IPS DF 6.9 (cell line): ENCODE measurements around the gene AP1G1.

Experiments
- DNase-seq: peaks from one replicate; pipeline ENCODE4 v3.0.0-alpha.2; 2013; ENCODE audit warnings: low read depth, low spot score
- H3K27ac ChIP-seq: one replicate; pipeline ENCODE4 v1.5.1; 2013; ENCODE audit warnings: low read length, control low read depth
- H3K27me3 ChIP-seq: 2 replicates; pipeline ENCODE4 v1.6.1; 2013; ENCODE audit warnings: mild to moderate bottlenecking, low read length; ENCODE audit not compliant: control insufficient read depth, insufficient read depth
- H3K36me3 ChIP-seq: 2 replicates; pipeline ENCODE4 v1.6.1; 2013; ENCODE audit warnings: low read length; ENCODE audit not compliant: control insufficient read depth, insufficient read depth
- H3K4me1 ChIP-seq: 2 replicates; pipeline ENCODE4 v1.6.1; 2013; ENCODE audit warnings: low read length; ENCODE audit not compliant: control insufficient read depth, insufficient read depth
- H3K4me3 ChIP-seq: 2 replicates; pipeline ENCODE4 v1.5.1; 2013; ENCODE audit warnings: mild to moderate bottlenecking, low read length
- H3K9me3 ChIP-seq: 2 replicates; pipeline ENCODE4 v1.6.1; 2013; ENCODE audit warnings: low read length, inconsistent platforms; ENCODE audit not compliant: control insufficient read depth, insufficient read depth
- WGBS: extraction: QIAGEN DNeasy Blood & Tissue Kit; methylation state at CpG from one replicate; pipeline ENCODE4 v1.1.7; 2013; ENCODE audit warnings: mixed read lengths, missing lambda C conversion rate; ENCODE audit not compliant: insufficient read length, insufficient coverage; 5-methylcytosine and 5-hydroxymethylcytosine counted together

The AP1G1 gene

GRCh38 chr16:71808593-71809459, at the start of gene AP1G1:
Gene AP1G1 (minus strand): TSS chr16:71808834. CDS start chr16:71789479, 19,355 bp downstream.
- H3K27ac ChIP-seq: no peak within 1 kb of the TSS
- WGBS: no CpG with 5 or more reads among the region's 54 CpGs
- peak; percentile 86 for DNase-seq
- H3K36me3 ChIP-seq: no peaks in the 10 kb centered on the region
- H3K9me3 ChIP-seq: no peaks in the 10 kb centered on the region
- peak within 1 kb of the TSS; percentile 92 for H3K4me3 ChIP-seq
- H3K27me3 ChIP-seq: no peaks in the 10 kb centered on the region
- H3K4me1 ChIP-seq: no peaks in the 10 kb centered on the region

GRCh38 chr16:71855937-71856662, 47.5 kb upstream of the AP1G1 start:
- Histone ChIP-seq H3K9me3 (no peaks in the 10 kb centered on the region), H3K4me3 (no peak overlapping the region), H3K27me3 (no peaks in the 10 kb centered on the region), H3K27ac (no peak overlapping the region), H3K4me1 (no peaks in the 10 kb centered on the region), H3K36me3 (peaks cover 8% of the 10 kb centered on the region)
- DNase-seq: no peak
- no CpG with 5 or more reads among the region's 5 CpGs for WGBS

- peaks cover 18% of the 10 kb centered on the region for H3K36me3 ChIP-seq
- H3K4me3 ChIP-seq: no peak overlapping the region
- DNase-seq: no peak
- H3K27ac ChIP-seq: no peak overlapping the region
- H3K4me1 ChIP-seq: no peaks in the 10 kb centered on the region
- no peaks in the 10 kb centered on the region for H3K27me3 ChIP-seq
- H3K9me3 ChIP-seq: no peaks in the 10 kb centered on the region
- no CpG with 5 or more reads among the region's 4 CpGs for WGBS
Measured at GRCh38 chr16:71854369-71854948, 45.8 kb upstream of the AP1G1 start.

GRCh38 chr16:71853413-71853812, 44.8 kb upstream of the AP1G1 start:
- Histone ChIP-seq H3K27me3 (no peaks in the 10 kb centered on the region), H3K4me1 (no peaks in the 10 kb centered on the region), H3K27ac (no peak overlapping the region), H3K9me3 (no peaks in the 10 kb centered on the region), H3K36me3 (peaks cover 18% of the 10 kb centered on the region), H3K4me3 (no peak overlapping the region)
- WGBS: no CpG with 5 or more reads among the region's 4 CpGs
- no peak for DNase-seq

GRCh38 chr16:71852561-71852960, 43.9 kb upstream of the AP1G1 start:
- DNase-seq: no peak
- H3K4me1 ChIP-seq: no peaks in the 10 kb centered on the region
- peaks cover 18% of the 10 kb centered on the region for H3K36me3 ChIP-seq
- no peak overlapping the region for H3K4me3 ChIP-seq
- no peaks in the 10 kb centered on the region for H3K9me3 ChIP-seq
- no CpG with 5 or more reads among the region's 4 CpGs for WGBS
- H3K27ac ChIP-seq: no peak overlapping the region
- H3K27me3 ChIP-seq: no peaks in the 10 kb centered on the region

- no peaks in the 10 kb centered on the region for H3K27me3 ChIP-seq
- no peak overlapping the region for H3K27ac ChIP-seq
- peaks cover 18% of the 10 kb centered on the region for H3K36me3 ChIP-seq
- no peak for DNase-seq
- H3K4me1 ChIP-seq: no peaks in the 10 kb centered on the region
- no CpG with 5 or more reads among the region's 3 CpGs for WGBS
- no peaks in the 10 kb centered on the region for H3K9me3 ChIP-seq
- no peak overlapping the region for H3K4me3 ChIP-seq
Measured at GRCh38 chr16:71852158-71852557, 43.5 kb upstream of the AP1G1 start.

- no peak overlapping the region for H3K27ac ChIP-seq
- no peak for DNase-seq
- H3K27me3 ChIP-seq: no peaks in the 10 kb centered on the region
- WGBS: no CpG with 5 or more reads among the region's 8 CpGs
- H3K9me3 ChIP-seq: no peaks in the 10 kb centered on the region
- H3K4me3 ChIP-seq: no peak overlapping the region
- H3K4me1 ChIP-seq: no peaks in the 10 kb centered on the region
- H3K36me3 ChIP-seq: peaks cover 18% of the 10 kb centered on the region
Measured at GRCh38 chr16:71851746-71852145, 43.1 kb upstream of the AP1G1 start.

GRCh38 chr16:71848622-71849021, 40.0 kb upstream of the AP1G1 start:
- no CpG with 5 or more reads among the region's 6 CpGs for WGBS
- no peak for DNase-seq
- H3K27me3 ChIP-seq: no peaks in the 10 kb centered on the region
- H3K27ac ChIP-seq: no peak overlapping the region
- H3K4me1 ChIP-seq: no peaks in the 10 kb centered on the region
- no peaks in the 10 kb centered on the region for H3K9me3 ChIP-seq
- H3K4me3 ChIP-seq: no peak overlapping the region
- H3K36me3 ChIP-seq: peaks cover 18% of the 10 kb centered on the region

- Histone ChIP-seq H3K27me3 (no peaks in the 10 kb centered on the region), H3K4me1 (no peaks in the 10 kb centered on the region), H3K4me3 (no peak overlapping the region; the same call in 1 of the 2 replicates), H3K36me3 (peaks cover 18% of the 10 kb centered on the region), H3K9me3 (no peaks in the 10 kb centered on the region), H3K27ac (no peak overlapping the region)
- DNase-seq: no peak
- no CpG with 5 or more reads among the region's 3 CpGs for WGBS
Measured at GRCh38 chr16:71847096-71847495, 38.5 kb upstream of the AP1G1 start.

GRCh38 chr16:71846431-71846830, 37.8 kb upstream of the AP1G1 start:
- Histone ChIP-seq H3K27me3 (no peaks in the 10 kb centered on the region), H3K9me3 (no peaks in the 10 kb centered on the region), H3K4me1 (no peaks in the 10 kb centered on the region), H3K27ac (no peak overlapping the region), H3K36me3 (peaks cover 18% of the 10 kb centered on the region), H3K4me3 (peak overlapping the region; percentile 97)
- no peak for DNase-seq
- WGBS: no CpG with 5 or more reads among the region's 20 CpGs
